Measurements from ENCODE around the gene MYO15A. TPM values are rescaled to one million over a fixed set of nuclear protein-coding genes. Genes with fewer than 3 reads are reported as not detected.
"Not testable (repeated sequence)": the region's sequence is repeated elsewhere in the genome, so short reads cannot be mapped to it uniquely, and the experiment has no call there.

The MYO15A gene
- total RNA-seq, 4 donors from 2014 or later, result 0.30 to 0.68 (median 0.50) TPM

DNA sequence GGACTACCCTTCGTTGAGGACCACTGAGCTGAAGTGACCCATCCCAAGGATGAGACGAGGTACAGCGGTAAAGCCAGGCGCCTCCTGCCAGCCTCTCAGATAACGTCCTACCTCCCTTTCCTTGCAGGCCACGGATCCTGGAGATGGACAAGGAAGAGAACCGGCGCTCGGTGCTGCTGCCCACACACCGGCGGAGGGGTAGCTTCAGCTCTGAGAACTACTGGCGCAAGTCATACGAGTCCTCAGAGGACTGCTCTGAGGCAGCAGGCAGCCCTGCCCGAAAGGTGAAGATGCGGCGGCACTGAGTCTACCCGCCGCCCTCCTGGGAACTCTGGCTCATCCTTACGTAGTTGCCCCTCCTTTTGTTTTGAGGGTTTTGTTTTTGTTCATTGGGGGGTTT is 99.5 kb downstream of the MYO15A start:
- H3K4me3 ChIP-seq (ENCODE audit: low read depth, poor library complexity, severe bottlenecking), result no peak overlapping the region
- TF ChIP-seq, protein P1, sequence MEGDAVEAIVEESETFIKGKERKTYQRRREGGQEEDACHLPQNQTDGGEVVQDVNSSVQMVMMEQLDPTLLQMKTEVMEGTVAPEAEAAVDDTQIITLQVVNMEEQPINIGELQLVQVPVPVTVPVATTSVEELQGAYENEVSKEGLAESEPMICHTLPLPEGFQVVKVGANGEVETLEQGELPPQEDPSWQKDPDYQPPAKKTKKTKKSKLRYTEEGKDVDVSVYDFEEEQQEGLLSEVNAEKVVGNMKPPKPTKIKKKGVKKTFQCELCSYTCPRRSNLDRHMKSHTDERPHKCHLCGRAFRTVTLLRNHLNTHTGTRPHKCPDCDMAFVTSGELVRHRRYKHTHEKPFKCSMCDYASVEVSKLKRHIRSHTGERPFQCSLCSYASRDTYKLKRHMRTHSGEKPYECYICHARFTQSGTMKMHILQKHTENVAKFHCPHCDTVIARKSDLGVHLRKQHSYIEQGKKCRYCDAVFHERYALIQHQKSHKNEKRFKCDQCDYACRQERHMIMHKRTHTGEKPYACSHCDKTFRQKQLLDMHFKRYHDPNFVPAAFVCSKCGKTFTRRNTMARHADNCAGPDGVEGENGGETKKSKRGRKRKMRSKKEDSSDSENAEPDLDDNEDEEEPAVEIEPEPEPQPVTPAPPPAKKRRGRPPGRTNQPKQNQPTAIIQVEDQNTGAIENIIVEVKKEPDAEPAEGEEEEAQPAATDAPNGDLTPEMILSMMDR (IDR thresholded peaks at IDR 0.05), result no peak
- DNase-seq (ENCODE audit: low spot score in 2 of 2), result no peak
- 86 to 92% methylated on average over 19 of the region's 19 CpGs for WGBS, 2 donors
- intact Hi-C loops (cut with DNase I; ENCODE audit: low total_unique reads), result no loop called here

DNA sequence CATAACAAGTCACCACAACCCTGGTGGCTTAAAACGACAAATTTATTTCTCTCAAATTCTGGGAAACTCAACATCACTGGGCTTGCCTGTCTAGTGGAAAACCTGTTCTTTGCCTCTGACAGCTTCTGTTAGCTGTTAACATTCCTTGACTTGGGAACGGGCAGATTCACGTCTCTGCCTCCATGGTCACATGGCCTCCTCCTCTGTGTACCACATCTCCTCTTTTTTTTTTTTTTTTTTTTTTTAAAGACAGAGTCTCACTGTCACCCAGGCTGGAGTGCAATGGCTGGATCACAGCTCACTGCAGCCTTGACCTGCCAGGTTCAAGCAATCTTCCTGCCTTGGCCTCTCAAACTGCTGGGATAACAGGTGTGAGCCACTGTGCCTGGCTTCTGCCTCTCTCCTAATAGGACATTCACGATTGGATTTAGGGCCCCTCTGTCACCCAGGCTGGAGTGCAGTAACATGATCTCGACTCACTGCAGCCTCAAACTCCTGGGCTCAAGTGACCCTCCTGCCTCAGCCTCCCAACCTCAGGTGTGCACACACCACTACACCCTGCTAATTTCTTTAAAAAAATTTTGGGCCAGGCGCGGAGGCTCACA is 105.2 kb downstream of the MYO15A start:
- intact Hi-C loops (cut with DNase I; ENCODE audit: low total_unique reads), result no loop called here
- no peak for DNase-seq (ENCODE audit: low spot score in 2 of 2)
- 49 to 65% methylated on average over 7 of the region's 7 CpGs for WGBS, 2 donors
- no peak overlapping the region for H3K4me3 ChIP-seq (ENCODE audit: low read depth, poor library complexity, severe bottlenecking)
- TF ChIP-seq POLR2A (IDR thresholded peaks at IDR 0.05), result no peak
- TF ChIP-seq, protein P1 (IDR thresholded peaks at IDR 0.05), result no peak

DNA sequence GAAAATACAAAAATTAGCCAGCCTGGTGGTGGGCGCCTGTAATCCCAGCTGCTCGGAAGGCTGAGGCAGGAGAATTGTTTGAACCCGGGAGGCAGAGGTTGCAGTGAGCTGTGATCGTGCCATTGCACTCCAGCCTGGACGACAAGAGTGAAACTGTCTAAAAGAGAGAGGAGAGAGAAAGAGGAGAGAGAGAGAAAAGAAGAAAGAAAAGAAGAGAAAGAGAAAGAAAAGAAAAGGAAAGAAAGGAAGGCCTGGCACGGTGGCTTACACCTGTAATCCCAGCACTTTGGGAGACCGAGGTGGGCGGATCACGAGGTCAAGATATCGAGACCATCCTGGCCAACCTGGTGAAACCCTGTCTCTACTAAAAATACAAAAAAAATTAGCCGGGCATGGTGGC is 108.3 kb downstream of the MYO15A start:
- intact Hi-C loops (cut with DNase I; ENCODE audit: low total_unique reads); DNase-seq (ENCODE audit: low spot score in 2 of 2); H3K4me3 ChIP-seq (ENCODE audit: low read depth, poor library complexity, severe bottlenecking): not testable (repeated sequence)
- 82 to 86% methylated on average over 11 of the region's 11 CpGs for WGBS, 2 donors

DNA sequence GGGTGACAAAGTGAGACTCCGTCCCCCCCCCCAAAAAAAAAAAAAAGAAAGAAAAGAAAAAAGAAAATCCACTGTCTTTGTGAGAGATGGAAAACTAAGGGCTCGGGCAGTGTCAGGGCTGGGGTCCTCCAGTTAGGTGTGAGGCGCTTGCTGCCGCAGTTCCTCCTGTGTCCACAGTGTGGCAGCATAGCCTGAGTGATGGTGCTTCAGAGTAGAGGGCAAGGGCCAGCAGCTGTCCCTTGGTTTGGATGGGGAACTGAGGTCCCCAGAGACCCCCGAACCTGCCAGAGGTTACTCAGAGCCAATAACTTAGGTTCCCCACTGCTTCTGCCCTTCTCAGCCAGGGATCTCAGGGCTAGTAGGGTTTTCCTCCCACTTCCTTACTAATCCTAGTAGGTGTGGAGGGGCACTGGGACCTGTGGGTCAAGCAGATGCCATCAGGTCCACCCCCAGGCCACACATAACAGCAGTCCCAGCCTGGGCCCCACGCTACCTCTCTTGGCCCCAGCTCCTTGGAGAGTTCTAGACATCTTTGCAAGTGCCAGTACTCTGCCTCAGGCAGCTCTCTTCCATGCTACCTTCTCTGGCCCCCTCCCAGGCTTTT is 109.0 kb downstream of the MYO15A start:
- no peak overlapping the region for H3K4me3 ChIP-seq (ENCODE audit: low read depth, poor library complexity, severe bottlenecking)
- TF ChIP-seq POLR2A (IDR thresholded peaks at IDR 0.05), result no peak
- TF ChIP-seq, protein P1 (IDR thresholded peaks at IDR 0.05), result peak in 1 of 3 donors; percentile 75
- intact Hi-C loops (cut with DNase I; ENCODE audit: low total_unique reads), result no loop called here
- peak; percentile 71 to 94 for DNase-seq (ENCODE audit: low spot score in 2 of 2)
- WGBS, 2 donors, result 14% methylated on average over 6 of the region's 6 CpGs

DNA sequence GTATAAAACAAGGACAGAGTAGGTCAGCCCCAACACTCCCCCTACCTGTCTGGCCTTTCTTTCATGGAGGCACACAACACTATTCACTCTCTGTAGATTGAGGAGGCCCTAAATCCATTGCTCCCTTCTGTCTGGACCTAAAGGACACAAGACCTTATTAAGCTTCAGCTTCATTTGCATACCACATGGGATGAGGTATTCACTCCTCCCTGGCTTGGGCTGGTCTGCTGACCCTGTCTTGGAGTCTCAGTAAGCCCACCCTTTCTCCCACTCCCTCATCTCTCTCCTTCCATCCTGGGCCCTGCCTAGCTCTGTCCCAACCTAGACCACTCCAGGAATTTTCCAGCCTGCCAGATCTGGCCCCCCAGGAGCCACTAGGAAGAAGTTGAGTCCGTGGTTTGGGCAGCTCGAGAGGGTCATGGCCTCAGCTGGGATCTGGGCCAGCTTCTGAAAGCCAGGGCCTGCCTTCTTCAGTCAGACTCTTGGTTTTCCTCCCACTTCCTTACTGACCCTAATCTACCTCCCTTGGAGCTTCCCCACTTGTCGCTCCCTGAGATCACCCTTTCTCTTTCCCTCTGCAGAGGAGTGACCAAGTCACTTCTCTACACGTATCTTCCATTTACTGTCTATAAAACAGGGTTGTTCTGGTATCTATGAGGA is 110.3 kb downstream of the MYO15A start:
- intact Hi-C loops (cut with DNase I; ENCODE audit: low total_unique reads), result no loop called here
- TF ChIP-seq, protein P1 (IDR thresholded peaks at IDR 0.05), result no peak
- no peak for TF ChIP-seq POLR2A (IDR thresholded peaks at IDR 0.05)
- DNase-seq (ENCODE audit: low spot score in 2 of 2), result no peak
- no peak overlapping the region for H3K4me3 ChIP-seq (ENCODE audit: low read depth, poor library complexity, severe bottlenecking)
- 40 to 48% methylated on average over 4 of the region's 4 CpGs for WGBS, 2 donors

DNA sequence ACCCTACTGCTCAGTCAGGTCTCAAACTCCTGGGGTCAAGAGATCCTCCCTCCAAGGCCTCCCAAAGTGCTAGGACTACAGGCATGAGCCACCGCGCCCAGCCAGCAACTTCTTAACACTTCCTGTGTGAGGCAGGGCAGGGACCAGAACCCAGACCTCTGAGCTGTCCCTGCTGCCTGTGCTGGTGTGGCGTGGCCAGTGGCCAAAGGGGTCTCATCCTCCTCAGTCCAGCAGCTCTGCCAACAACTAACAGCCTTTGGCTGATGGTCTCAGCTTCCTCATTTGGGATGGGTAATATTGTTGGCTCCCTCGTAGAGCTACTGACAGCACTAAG is 115.5 kb downstream of the MYO15A start:
- TF ChIP-seq, protein P1 (IDR thresholded peaks at IDR 0.05), result no peak
- TF ChIP-seq POLR2A (IDR thresholded peaks at IDR 0.05), result no peak
- WGBS, 2 donors, result 80 to 86% methylated on average over 4 of the region's 4 CpGs
- H3K4me3 ChIP-seq (ENCODE audit: low read depth, poor library complexity, severe bottlenecking), result no peak overlapping the region
- intact Hi-C loops (cut with DNase I; ENCODE audit: low total_unique reads), result no loop called here
- no peak for DNase-seq (ENCODE audit: low spot score in 2 of 2)
